ENCODE measurements around the gene MOB3A. TPM values are rescaled to one million over a fixed set of nuclear protein-coding genes. Genes with fewer than 3 reads are reported as not detected.

The MOB3A gene
- total and polyA plus RNA-seq, 9 of the 15 experiments (the other 6 are each of a cell fraction or from before 2014, with no cell fraction given) = 1.1 to 24.1 (median 6.0) TPM

DNA sequence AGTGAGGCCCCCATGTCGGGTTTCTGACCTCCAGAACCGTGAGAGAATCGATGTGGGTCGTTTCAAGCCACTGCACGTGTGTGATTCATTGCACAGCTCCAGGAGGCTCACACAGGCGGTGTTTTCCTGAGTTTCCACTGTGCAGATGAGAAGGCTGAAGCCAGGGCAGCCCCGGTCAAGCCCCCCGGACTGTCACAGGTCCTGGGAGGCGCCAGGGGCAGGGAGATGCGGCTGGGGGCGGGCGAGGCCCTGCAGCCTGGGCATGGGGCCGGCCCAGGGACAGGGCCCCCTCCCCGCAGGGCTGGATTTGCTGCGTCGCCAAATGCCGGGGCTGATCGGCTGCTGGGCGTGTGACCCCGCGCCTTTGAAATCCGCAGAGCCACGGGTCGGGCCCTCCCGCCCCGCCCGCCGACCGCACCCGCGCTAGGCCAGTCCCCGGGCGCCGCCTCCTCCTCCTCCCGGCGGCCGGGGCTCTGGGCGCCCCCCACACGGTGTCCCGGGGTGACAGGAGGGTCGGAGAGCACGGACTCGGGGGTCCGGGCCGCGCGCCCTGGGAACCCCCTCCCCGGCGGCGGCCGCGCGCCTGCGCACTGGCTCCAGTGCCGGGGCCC lies 35.1 kb downstream of the MOB3A start (continued):
- 0 out of 2 replicates have a peak, but pooled peaks have one; percentile 15 for TF ChIP-seq NFE2 (IDR thresholded peaks at IDR 0.05; ENCODE audit: low read depth)
- no peak for TF ChIP-seq ZNF408 (CRISPR knock-in tag; IDR thresholded peaks at IDR 0.05; ENCODE audit: low read depth)
- TF ChIP-seq, protein P1, sequence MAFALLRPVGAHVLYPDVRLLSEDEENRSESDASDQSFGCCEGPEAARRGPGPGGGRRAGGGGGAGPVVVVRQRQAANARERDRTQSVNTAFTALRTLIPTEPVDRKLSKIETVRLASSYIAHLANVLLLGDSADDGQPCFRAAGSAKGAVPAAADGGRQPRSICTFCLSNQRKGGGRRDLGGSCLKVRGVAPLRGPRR (CRISPR knock-in tag; IDR thresholded peaks at IDR 0.05) = no peak
- no peak for TF ChIP-seq RCOR1 (IDR thresholded peaks at IDR 0.05; ENCODE audit: borderline replicate concordance in 1 of 2, low read depth in 2 of 2, low read length in 2 of 2)
- TF ChIP-seq, protein P2, sequence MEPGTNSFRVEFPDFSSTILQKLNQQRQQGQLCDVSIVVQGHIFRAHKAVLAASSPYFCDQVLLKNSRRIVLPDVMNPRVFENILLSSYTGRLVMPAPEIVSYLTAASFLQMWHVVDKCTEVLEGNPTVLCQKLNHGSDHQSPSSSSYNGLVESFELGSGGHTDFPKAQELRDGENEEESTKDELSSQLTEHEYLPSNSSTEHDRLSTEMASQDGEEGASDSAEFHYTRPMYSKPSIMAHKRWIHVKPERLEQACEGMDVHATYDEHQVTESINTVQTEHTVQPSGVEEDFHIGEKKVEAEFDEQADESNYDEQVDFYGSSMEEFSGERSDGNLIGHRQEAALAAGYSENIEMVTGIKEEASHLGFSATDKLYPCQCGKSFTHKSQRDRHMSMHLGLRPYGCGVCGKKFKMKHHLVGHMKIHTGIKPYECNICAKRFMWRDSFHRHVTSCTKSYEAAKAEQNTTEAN (CRISPR knock-in tag; IDR thresholded peaks at IDR 0.05) = no peak
- TF ChIP-seq NR2C1 (IDR thresholded peaks at IDR 0.05) = no peak
- peak; percentile 48; the same call in 1 of the 2 replicates for TF ChIP-seq NR2C1 (tag; IDR thresholded peaks at IDR 0.05)
- no peak for TF ChIP-seq KAT2B (IDR thresholded peaks at IDR 0.05; ENCODE audit: low read depth, low read length)
- TF ChIP-seq, protein P3, sequence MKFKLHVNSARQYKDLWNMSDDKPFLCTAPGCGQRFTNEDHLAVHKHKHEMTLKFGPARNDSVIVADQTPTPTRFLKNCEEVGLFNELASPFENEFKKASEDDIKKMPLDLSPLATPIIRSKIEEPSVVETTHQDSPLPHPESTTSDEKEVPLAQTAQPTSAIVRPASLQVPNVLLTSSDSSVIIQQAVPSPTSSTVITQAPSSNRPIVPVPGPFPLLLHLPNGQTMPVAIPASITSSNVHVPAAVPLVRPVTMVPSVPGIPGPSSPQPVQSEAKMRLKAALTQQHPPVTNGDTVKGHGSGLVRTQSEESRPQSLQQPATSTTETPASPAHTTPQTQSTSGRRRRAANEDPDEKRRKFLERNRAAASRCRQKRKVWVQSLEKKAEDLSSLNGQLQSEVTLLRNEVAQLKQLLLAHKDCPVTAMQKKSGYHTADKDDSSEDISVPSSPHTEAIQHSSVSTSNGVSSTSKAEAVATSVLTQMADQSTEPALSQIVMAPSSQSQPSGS (CRISPR knock-in tag; IDR thresholded peaks at IDR 0.05) = no peak
- TF ChIP-seq BRCA1 (IDR thresholded peaks at IDR 0.05) = no peak
- no peak for TF ChIP-seq BRCA1 (CRISPR knock-in tag; IDR thresholded peaks at IDR 0.05)
- peak; percentile 35; the same call in 1 of the 2 replicates for TF ChIP-seq HIVEP1 (CRISPR knock-in tag; IDR thresholded peaks at IDR 0.05)
- TF ChIP-seq ZNF696 (CRISPR knock-in tag; conservative IDR thresholded peaks at IDR 0.05) = no peak
- TF ChIP-seq HEY1 (CRISPR knock-in tag; IDR thresholded peaks at IDR 0.05; ENCODE audit: borderline replicate concordance) = no peak
- no peak for TF ChIP-seq ZFP30 (CRISPR knock-in tag; IDR thresholded peaks at IDR 0.05; ENCODE audit: borderline replicate concordance)
- no peak for TF ChIP-seq DDX20 (tag; IDR thresholded peaks at IDR 0.05; ENCODE audit: low read depth)
- peak; percentile 55; the same call in 1 of the 2 replicates for TF ChIP-seq SIN3B (IDR thresholded peaks at IDR 0.05; ENCODE audit: low read depth)
- TF ChIP-seq, protein P4, sequence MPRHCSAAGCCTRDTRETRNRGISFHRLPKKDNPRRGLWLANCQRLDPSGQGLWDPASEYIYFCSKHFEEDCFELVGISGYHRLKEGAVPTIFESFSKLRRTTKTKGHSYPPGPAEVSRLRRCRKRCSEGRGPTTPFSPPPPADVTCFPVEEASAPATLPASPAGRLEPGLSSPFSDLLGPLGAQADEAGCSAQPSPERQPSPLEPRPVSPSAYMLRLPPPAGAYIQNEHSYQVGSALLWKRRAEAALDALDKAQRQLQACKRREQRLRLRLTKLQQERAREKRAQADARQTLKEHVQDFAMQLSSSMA (CRISPR knock-in tag; IDR thresholded peaks at IDR 0.05) = no peak
- no peak for TF ChIP-seq MEF2A (IDR thresholded peaks at IDR 0.05; ENCODE audit: control insufficient read depth, low read depth, low read length)
- TF ChIP-seq HMGN3 (IDR thresholded peaks at IDR 0.05; ENCODE audit: borderline replicate concordance, extremely low read depth, insufficient read length, low read depth, low read length) = peak; percentile 12
- TF ChIP-seq ZNF436 (CRISPR knock-in tag; IDR thresholded peaks at IDR 0.05) = no peak
- TF ChIP-seq, protein P5, sequence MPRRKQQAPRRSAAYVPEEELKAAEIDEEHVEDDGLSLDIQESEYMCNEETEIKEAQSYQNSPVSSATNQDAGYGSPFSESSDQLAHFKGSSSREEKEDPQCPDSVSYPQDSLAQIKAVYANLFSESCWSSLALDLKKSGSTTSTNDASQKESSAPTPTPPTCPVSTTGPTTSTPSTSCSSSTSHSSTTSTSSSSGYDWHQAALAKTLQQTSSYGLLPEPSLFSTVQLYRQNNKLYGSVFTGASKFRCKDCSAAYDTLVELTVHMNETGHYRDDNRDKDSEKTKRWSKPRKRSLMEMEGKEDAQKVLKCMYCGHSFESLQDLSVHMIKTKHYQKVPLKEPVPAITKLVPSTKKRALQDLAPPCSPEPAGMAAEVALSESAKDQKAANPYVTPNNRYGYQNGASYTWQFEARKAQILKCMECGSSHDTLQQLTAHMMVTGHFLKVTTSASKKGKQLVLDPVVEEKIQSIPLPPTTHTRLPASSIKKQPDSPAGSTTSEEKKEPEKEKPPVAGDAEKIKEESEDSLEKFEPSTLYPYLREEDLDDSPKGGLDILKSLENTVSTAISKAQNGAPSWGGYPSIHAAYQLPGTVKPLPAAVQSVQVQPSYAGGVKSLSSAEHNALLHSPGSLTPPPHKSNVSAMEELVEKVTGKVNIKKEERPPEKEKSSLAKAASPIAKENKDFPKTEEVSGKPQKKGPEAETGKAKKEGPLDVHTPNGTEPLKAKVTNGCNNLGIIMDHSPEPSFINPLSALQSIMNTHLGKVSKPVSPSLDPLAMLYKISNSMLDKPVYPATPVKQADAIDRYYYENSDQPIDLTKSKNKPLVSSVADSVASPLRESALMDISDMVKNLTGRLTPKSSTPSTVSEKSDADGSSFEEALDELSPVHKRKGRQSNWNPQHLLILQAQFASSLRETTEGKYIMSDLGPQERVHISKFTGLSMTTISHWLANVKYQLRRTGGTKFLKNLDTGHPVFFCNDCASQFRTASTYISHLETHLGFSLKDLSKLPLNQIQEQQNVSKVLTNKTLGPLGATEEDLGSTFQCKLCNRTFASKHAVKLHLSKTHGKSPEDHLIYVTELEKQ (CRISPR knock-in tag; IDR thresholded peaks at IDR 0.05) = no peak; the same call in 1 of the 2 replicates

Measured in K562 (cell line).